Measurements from ENCODE around the gene FNDC3B.

The FNDC3B gene

GRCh38 chr3:172188511-172188910 lies 149.1 kb downstream of the FNDC3B start:
- TF ChIP-seq MYC (IDR thresholded peaks at IDR 0.05; ENCODE audit: low read depth, low read length) = no peak
- TF ChIP-seq POLR2A (IDR thresholded peaks at IDR 0.05; ENCODE audit: extremely low read depth, insufficient read length) = no peak
- no peak for TF ChIP-seq MAX (IDR thresholded peaks at IDR 0.05; ENCODE audit: low read depth, low read length)
- TF ChIP-seq CTCF (IDR thresholded peaks at IDR 0.05; ENCODE audit: low read depth, low read length) = no peak
- no peak for DNase-seq (ENCODE audit: low read depth)
- no peak overlapping the region for H3K4me3 ChIP-seq (ENCODE audit: low read depth, low read length)

- DNase-seq (ENCODE audit: low read depth) = no peak
- TF ChIP-seq MAX (IDR thresholded peaks at IDR 0.05; ENCODE audit: low read depth, low read length) (no peak), CTCF (IDR thresholded peaks at IDR 0.05; ENCODE audit: low read depth, low read length) (no peak), MYC (IDR thresholded peaks at IDR 0.05; ENCODE audit: low read depth, low read length) (no peak), POLR2A (IDR thresholded peaks at IDR 0.05; ENCODE audit: extremely low read depth, insufficient read length) (no peak)
Measured at GRCh38 chr3:172189213-172189612, 149.8 kb downstream of the FNDC3B start.

GRCh38 chr3:172189987-172190603 lies 150.7 kb downstream of the FNDC3B start:
- no peak for DNase-seq (ENCODE audit: low read depth)
- no peak overlapping the region for H3K4me3 ChIP-seq (ENCODE audit: low read depth, low read length)
- TF ChIP-seq CTCF (IDR thresholded peaks at IDR 0.05; ENCODE audit: low read depth, low read length) = no peak
- no peak for TF ChIP-seq MAX (IDR thresholded peaks at IDR 0.05; ENCODE audit: low read depth, low read length)
- TF ChIP-seq MYC (IDR thresholded peaks at IDR 0.05; ENCODE audit: low read depth, low read length) = no peak
- TF ChIP-seq POLR2A (IDR thresholded peaks at IDR 0.05; ENCODE audit: extremely low read depth, insufficient read length) = no peak

More at GRCh38 chr3:172189213-172189612, 149.8 kb downstream of the FNDC3B start:
- no peak overlapping the region for H3K4me3 ChIP-seq (ENCODE audit: low read depth, low read length)

GRCh38 chr3:172190980-172191379 lies 151.6 kb downstream of the FNDC3B start:
- TF ChIP-seq MYC (IDR thresholded peaks at IDR 0.05; ENCODE audit: low read depth, low read length) = no peak
- no peak for TF ChIP-seq CTCF (IDR thresholded peaks at IDR 0.05; ENCODE audit: low read depth, low read length)
- no peak for TF ChIP-seq MAX (IDR thresholded peaks at IDR 0.05; ENCODE audit: low read depth, low read length)
- no peak for TF ChIP-seq POLR2A (IDR thresholded peaks at IDR 0.05; ENCODE audit: extremely low read depth, insufficient read length)
- no peak overlapping the region for H3K4me3 ChIP-seq (ENCODE audit: low read depth, low read length)
- DNase-seq (ENCODE audit: low read depth) = no peak

GRCh38 chr3:172191629-172192028 lies 152.3 kb downstream of the FNDC3B start:
- TF ChIP-seq CTCF (IDR thresholded peaks at IDR 0.05; ENCODE audit: low read depth, low read length) (no peak), MYC (IDR thresholded peaks at IDR 0.05; ENCODE audit: low read depth, low read length) (no peak), MAX (IDR thresholded peaks at IDR 0.05; ENCODE audit: low read depth, low read length) (no peak)
- DNase-seq (ENCODE audit: low read depth) = no peak
- no peak overlapping the region for H3K4me3 ChIP-seq (ENCODE audit: low read depth, low read length)
